ENCODE results near the gene HOXA4.

DNA sequence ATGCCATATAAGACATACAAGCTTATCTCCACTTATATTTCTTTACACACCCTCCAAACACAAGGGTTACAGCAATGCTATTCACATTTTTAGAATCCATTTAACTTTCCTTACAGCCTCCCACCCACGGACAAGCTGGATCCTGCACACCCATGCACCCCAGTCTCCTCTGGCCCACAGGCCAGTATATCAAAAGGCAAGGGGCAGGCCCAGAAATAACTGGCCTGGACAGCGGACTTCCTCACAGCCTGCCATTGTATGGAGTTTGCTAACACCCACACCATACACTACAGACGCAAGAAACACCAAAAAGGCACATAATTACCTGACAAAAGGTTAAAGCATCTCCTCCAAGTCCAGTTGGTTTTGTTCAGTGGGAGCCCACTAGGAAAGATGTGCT is 12.0 kb downstream of the HOXA4 start:
- TF ChIP-seq BHLHE40 (IDR thresholded peaks at IDR 0.05; ENCODE audit: low read depth, low read length) = no peak
- TF ChIP-seq CHD1 (IDR thresholded peaks at IDR 0.05; ENCODE audit: low read depth, low read length) = no peak
- TF ChIP-seq, protein P1, sequence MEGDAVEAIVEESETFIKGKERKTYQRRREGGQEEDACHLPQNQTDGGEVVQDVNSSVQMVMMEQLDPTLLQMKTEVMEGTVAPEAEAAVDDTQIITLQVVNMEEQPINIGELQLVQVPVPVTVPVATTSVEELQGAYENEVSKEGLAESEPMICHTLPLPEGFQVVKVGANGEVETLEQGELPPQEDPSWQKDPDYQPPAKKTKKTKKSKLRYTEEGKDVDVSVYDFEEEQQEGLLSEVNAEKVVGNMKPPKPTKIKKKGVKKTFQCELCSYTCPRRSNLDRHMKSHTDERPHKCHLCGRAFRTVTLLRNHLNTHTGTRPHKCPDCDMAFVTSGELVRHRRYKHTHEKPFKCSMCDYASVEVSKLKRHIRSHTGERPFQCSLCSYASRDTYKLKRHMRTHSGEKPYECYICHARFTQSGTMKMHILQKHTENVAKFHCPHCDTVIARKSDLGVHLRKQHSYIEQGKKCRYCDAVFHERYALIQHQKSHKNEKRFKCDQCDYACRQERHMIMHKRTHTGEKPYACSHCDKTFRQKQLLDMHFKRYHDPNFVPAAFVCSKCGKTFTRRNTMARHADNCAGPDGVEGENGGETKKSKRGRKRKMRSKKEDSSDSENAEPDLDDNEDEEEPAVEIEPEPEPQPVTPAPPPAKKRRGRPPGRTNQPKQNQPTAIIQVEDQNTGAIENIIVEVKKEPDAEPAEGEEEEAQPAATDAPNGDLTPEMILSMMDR (conservative IDR thresholded peaks at IDR 0.05; ENCODE audit: low read depth, low read length) = no peak
- TF ChIP-seq CEBPB (IDR thresholded peaks at IDR 0.05; ENCODE audit: low read depth, low read length) = no peak
- no peak for TF ChIP-seq MXI1 (IDR thresholded peaks at IDR 0.05; ENCODE audit: borderline replicate concordance, low read depth, low read length)

All from IMR-90 (cell line).